Right ventricle myocardium superior (tissue), 1 donor: ENCODE results near the gene CELF2. TPM values are rescaled to one million over a fixed set of nuclear protein-coding genes. Genes with fewer than 3 reads are reported as not detected.

ENCODE experiments used
- ATAC-seq: fragments of 200-7000 bp; cut with Tn5 transposase; one replicate; pipeline ENCODE4 v1.9.1; 2020; ENCODE audit warnings: mild to moderate bottlenecking; ENCODE audit not compliant: poor library complexity
- DNase-seq: peaks from one replicate; pipeline ENCODE4 v3.0.0-alpha.2; 2020
- intact Hi-C: fragments of 100-400 bp; cut with DNase I; formaldehyde crosslinking; loops from one replicate; pipeline ENCODE4 v1.11.2; 2022
- total RNA-seq: library from RNA; stranded (reverse); fragmentation: NEBNext Ultra II Directional; extraction: Animal tissue kit (Norgen Biotek cat#: 25700); gene quantifications from one replicate; pipeline ENCODE4 v1.2.1, GENCODE V29; 2021
- donor health status: DM: no; HTN: yes; CAD: no; lungs with severe emphysema.

The CELF2 gene
- total RNA-seq, 1 donor from 2014 or later: 67.7 TPM

GRCh38 chr10:11381511-11381910 is 363.8 kb downstream of the CELF2 start:
- intact Hi-C loops: no loop called here
- ATAC-seq (no peak), DNase-seq (no peak)

GRCh38 chr10:11382187-11382586 is 364.5 kb downstream of the CELF2 start:
- ATAC-seq (no peak), DNase-seq (no peak)
- intact Hi-C loops: no loop called here

GRCh38 chr10:11386044-11386443 is 368.4 kb downstream of the CELF2 start:
- ATAC-seq (no peak), DNase-seq (no peak)
- intact Hi-C loops: no loop called here
